Liver (tissue), 9 donors: ENCODE data around the gene FAM136A. TPM values are rescaled to one million over a fixed set of nuclear protein-coding genes. Genes with fewer than 3 reads are reported as not detected.

Experiments used
- DNase-seq: peaks from one replicate; pipeline ENCODE4 v3.0.0-alpha.2; 2017; ENCODE audit warnings: low spot score
- H3K27ac ChIP-seq, 2 donors: one replicate each; pipeline ENCODE4 v1.7.0; 2013; ENCODE audit warnings: inconsistent platforms in 2 of 2, low read length in 2 of 2, control low read depth in 1 of 2, low read depth in 1 of 2, mild to moderate bottlenecking in 1 of 2
- H3K27me3 ChIP-seq, 4 donors: one replicate each; pipeline versions ENCODE4 v1.6.1 to v1.7.0; 2013; ENCODE audit warnings: low read length in 3 of 4, inconsistent platforms in 1 of 4, mild to moderate bottlenecking in 1 of 4, moderate library complexity in 1 of 4; ENCODE audit not compliant: control insufficient read depth in 4 of 4, insufficient read depth in 4 of 4
- H3K36me3 ChIP-seq, 4 donors: one replicate each; pipeline versions ENCODE4 v1.6.1 to v1.7.0; 2013; ENCODE audit warnings: low read length in 3 of 4, mild to moderate bottlenecking in 3 of 4, low read depth in 1 of 4, moderate library complexity in 1 of 4; ENCODE audit not compliant: control insufficient read depth in 4 of 4, insufficient read depth in 3 of 4
- H3K4me1 ChIP-seq, 4 donors: one replicate each; pipeline versions ENCODE4 v1.6.1 to v1.7.0; 2013; ENCODE audit warnings: low read length in 3 of 4, mild to moderate bottlenecking in 3 of 4, moderate library complexity in 1 of 4; ENCODE audit not compliant: control insufficient read depth in 4 of 4, insufficient read depth in 4 of 4
- H3K4me3 ChIP-seq, 3 donors: one replicate each; pipeline versions ENCODE4 v1.6.1 to v1.7.0; 2013; ENCODE audit warnings: low read length in 3 of 3, control low read depth in 1 of 3, low read depth in 1 of 3, mild to moderate bottlenecking in 1 of 3
- H3K9ac ChIP-seq, 2 donors: one replicate each; pipeline ENCODE4 v1.7.0; 2013; ENCODE audit warnings: low read length in 2 of 2, mild to moderate bottlenecking in 2 of 2, moderate library complexity in 2 of 2, control low read depth in 1 of 2, low read depth in 1 of 2
- H3K9me3 ChIP-seq, 4 donors: one replicate each; pipeline versions ENCODE4 v1.6.1 to v1.7.0; 2013; ENCODE audit warnings: low read length in 3 of 4; ENCODE audit not compliant: control insufficient read depth in 4 of 4
- EGR1 ChIP-seq, 2 donors: IDR thresholded peaks; 2 replicates each; pipeline ENCODE4 v1.6.1; 2016 to 2018; ENCODE audit warnings: antibody characterized with exemption in 2 of 2, low read depth in 2 of 2
- FOXA1 ChIP-seq: IDR thresholded peaks from 2 replicates; pipeline ENCODE4 v1.6.1; 2016; ENCODE audit warnings: antibody characterized with exemption
- GABPA ChIP-seq, 2 donors: IDR thresholded peaks in 1 of 2; conservative IDR thresholded peaks in 1 of 2; 2 replicates each; pipeline ENCODE4 v1.6.1; 2016; ENCODE audit warnings: antibody characterized with exemption in 2 of 2, mild to moderate bottlenecking in 1 of 2, moderate library complexity in 1 of 2
- HNF4A ChIP-seq, 2 donors: conservative IDR thresholded peaks; 2 replicates each; pipeline ENCODE4 v1.6.1; 2016; ENCODE audit warnings: antibody characterized with exemption in 2 of 2, mild to moderate bottlenecking in 2 of 2
- HNF4G ChIP-seq: IDR thresholded peaks from 2 replicates; pipeline ENCODE4 v1.6.1; 2016; ENCODE audit warnings: antibody characterized with exemption
- JUND ChIP-seq, 2 donors: IDR thresholded peaks; 2 replicates each; pipeline ENCODE4 v1.6.1; 2016; ENCODE audit warnings: antibody characterized with exemption in 2 of 2
- NR2F2 ChIP-seq: IDR thresholded peaks from 2 replicates; pipeline ENCODE4 v1.6.1; 2016; ENCODE audit warnings: antibody characterized with exemption
- RAD21 ChIP-seq, 2 donors: IDR thresholded peaks; 2 replicates each; pipeline ENCODE4 v1.6.1; 2016; ENCODE audit warnings: antibody characterized with exemption in 2 of 2, mild to moderate bottlenecking in 2 of 2
- RXRA ChIP-seq, 2 donors: IDR thresholded peaks; 2 replicates each; pipeline ENCODE4 v1.6.1; 2017 to 2018; ENCODE audit warnings: antibody characterized with exemption in 2 of 2, mild to moderate bottlenecking in 1 of 2
- SP1 ChIP-seq: IDR thresholded peaks from 2 replicates; pipeline ENCODE4 v1.6.1; 2018; ENCODE audit warnings: antibody characterized with exemption, mild to moderate bottlenecking
- TAF1 ChIP-seq: conservative IDR thresholded peaks from 2 replicates; pipeline ENCODE4 v1.6.1; 2016; ENCODE audit warnings: antibody characterized with exemption, mild to moderate bottlenecking
- WGBS: extraction: QIAGEN DNeasy Blood & Tissue Kit; methylation state at CpG from one replicate; pipeline ENCODE4 v1.1.7; 2013; 5-methylcytosine and 5-hydroxymethylcytosine counted together
- polyA plus RNA-seq, 2 donors: library from polyadenylated mRNA; stranded (reverse) in 1 of 2; unstranded in 1 of 2; fragments of 200-250 nt in 1 of 2; fragments of >200 nt in 1 of 2; fragmentation: Nextera tagmentation in 1 of 2; extraction: Ambion mirVana in 1 of 2; gene quantifications; one replicate each; pipeline versions ENCODE4 v1.2.1 to v1.2.3, GENCODE V29; 2013 to 2015
- total RNA-seq, 2 donors: library from RNA; depleted of rRNA; stranded (reverse); fragments of >200 nt; gene quantifications; one replicate each; pipeline ENCODE4 v1.2.3, GENCODE V29; 2014
- TF ChIP-seq, protein P1 (sequence below): IDR thresholded peaks from 2 replicates; pipeline ENCODE4 v1.6.1; 2016; ENCODE audit warnings: antibody characterized with exemption
- TF ChIP-seq, protein P2 (sequence below): IDR thresholded peaks from 2 replicates; pipeline ENCODE4 v1.6.1; 2016; ENCODE audit warnings: antibody characterized with exemption
- TF ChIP-seq, protein P3 (sequence below): fragments of 150-350 bp; IDR thresholded peaks from 2 replicates; pipeline ENCODE4 v1.5.1; 2017; ENCODE audit warnings: improper control_type of control experiment, low read depth, low read length; ENCODE audit not compliant: missing input control
- TF ChIP-seq, protein P4 (sequence below): IDR thresholded peaks from 2 replicates; pipeline ENCODE4 v1.6.1; 2016; ENCODE audit warnings: antibody characterized with exemption, mild to moderate bottlenecking
- TF ChIP-seq, protein P5 (sequence below): IDR thresholded peaks from 2 replicates; pipeline ENCODE4 v1.6.1; 2016; ENCODE audit warnings: antibody characterized with exemption
- donor health status: healthy.
- donor health status: healthy.
- donor health status: healthy.
- donor health status: healthy.
- donor health status: healthy.

FAM136A gene
- total and polyA plus RNA-seq, 4 donors: 20.9 to 35.8 (median 24.2) TPM

DNA sequence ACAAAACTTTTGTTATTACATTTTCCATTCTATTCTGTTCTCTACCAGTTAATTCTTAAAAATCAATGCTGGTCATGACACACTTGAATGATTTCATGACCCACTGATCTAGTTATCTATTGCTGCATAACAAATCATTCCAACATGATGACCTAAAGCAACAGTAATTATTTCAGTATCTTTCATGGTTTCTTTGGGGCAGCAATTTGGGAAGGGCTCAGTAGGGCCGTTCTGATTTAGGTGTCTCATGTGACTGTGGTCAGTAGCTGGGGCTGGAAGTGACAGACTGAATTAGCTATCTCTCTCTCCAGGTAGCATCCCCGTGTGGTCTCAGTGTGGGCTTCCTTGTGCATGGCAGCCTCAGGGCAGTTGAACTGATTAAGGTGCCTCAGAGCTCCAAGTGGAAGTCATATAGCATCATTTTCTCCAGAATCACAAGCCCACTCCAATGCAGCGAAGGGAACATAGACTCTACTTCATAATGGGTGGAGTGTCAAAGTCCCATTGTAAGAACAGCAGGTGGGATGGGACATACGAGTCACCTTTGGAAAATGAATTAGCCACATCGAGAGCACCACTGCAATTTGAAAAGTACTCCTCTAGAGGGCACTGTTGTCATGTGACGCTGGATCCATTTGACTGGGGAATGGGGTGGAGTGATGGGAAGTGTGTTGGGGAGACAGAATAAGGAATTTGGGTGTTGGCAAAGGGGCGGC is 39.1 kb upstream of the FAM136A start:
- H3K9me3 ChIP-seq: no peaks in the 10 kb centered on the region
- peaks cover 0 to 5% (median 0%) of the 10 kb centered on the region in 4 donors for H3K27me3 ChIP-seq
- no peaks in the 10 kb centered on the region for H3K36me3 ChIP-seq
- no peaks in the 10 kb centered on the region for H3K4me1 ChIP-seq
- no peak overlapping the region for H3K4me3 ChIP-seq
- WGBS: 7% methylated on average over 7 of the region's 7 CpGs
- no peak for DNase-seq
- H3K9ac ChIP-seq: no peak overlapping the region
- TF ChIP-seq HNF4G: no peak
- no peak for TF ChIP-seq GABPA (IDR thresholded peaks at IDR 0.05 in 1 of 2, conservative IDR thresholded peaks at IDR 0.05 in 1 of 2)
- TF ChIP-seq, protein P1, sequence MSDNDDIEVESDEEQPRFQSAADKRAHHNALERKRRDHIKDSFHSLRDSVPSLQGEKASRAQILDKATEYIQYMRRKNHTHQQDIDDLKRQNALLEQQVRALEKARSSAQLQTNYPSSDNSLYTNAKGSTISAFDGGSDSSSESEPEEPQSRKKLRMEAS: no peak
- TF ChIP-seq NR2F2: no peak
- TF ChIP-seq EGR1 (IDR thresholded peaks at IDR 0.05; ENCODE audit: low read depth in 2 of 2): no peak
- TF ChIP-seq, protein P2, sequence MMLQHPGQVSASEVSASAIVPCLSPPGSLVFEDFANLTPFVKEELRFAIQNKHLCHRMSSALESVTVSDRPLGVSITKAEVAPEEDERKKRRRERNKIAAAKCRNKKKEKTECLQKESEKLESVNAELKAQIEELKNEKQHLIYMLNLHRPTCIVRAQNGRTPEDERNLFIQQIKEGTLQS: no peak
- TF ChIP-seq, protein P3, sequence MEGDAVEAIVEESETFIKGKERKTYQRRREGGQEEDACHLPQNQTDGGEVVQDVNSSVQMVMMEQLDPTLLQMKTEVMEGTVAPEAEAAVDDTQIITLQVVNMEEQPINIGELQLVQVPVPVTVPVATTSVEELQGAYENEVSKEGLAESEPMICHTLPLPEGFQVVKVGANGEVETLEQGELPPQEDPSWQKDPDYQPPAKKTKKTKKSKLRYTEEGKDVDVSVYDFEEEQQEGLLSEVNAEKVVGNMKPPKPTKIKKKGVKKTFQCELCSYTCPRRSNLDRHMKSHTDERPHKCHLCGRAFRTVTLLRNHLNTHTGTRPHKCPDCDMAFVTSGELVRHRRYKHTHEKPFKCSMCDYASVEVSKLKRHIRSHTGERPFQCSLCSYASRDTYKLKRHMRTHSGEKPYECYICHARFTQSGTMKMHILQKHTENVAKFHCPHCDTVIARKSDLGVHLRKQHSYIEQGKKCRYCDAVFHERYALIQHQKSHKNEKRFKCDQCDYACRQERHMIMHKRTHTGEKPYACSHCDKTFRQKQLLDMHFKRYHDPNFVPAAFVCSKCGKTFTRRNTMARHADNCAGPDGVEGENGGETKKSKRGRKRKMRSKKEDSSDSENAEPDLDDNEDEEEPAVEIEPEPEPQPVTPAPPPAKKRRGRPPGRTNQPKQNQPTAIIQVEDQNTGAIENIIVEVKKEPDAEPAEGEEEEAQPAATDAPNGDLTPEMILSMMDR: peak; percentile 89
- TF ChIP-seq, protein P4, sequence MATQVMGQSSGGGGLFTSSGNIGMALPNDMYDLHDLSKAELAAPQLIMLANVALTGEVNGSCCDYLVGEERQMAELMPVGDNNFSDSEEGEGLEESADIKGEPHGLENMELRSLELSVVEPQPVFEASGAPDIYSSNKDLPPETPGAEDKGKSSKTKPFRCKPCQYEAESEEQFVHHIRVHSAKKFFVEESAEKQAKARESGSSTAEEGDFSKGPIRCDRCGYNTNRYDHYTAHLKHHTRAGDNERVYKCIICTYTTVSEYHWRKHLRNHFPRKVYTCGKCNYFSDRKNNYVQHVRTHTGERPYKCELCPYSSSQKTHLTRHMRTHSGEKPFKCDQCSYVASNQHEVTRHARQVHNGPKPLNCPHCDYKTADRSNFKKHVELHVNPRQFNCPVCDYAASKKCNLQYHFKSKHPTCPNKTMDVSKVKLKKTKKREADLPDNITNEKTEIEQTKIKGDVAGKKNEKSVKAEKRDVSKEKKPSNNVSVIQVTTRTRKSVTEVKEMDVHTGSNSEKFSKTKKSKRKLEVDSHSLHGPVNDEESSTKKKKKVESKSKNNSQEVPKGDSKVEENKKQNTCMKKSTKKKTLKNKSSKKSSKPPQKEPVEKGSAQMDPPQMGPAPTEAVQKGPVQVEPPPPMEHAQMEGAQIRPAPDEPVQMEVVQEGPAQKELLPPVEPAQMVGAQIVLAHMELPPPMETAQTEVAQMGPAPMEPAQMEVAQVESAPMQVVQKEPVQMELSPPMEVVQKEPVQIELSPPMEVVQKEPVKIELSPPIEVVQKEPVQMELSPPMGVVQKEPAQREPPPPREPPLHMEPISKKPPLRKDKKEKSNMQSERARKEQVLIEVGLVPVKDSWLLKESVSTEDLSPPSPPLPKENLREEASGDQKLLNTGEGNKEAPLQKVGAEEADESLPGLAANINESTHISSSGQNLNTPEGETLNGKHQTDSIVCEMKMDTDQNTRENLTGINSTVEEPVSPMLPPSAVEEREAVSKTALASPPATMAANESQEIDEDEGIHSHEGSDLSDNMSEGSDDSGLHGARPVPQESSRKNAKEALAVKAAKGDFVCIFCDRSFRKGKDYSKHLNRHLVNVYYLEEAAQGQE: no peak
- TF ChIP-seq, protein P5, sequence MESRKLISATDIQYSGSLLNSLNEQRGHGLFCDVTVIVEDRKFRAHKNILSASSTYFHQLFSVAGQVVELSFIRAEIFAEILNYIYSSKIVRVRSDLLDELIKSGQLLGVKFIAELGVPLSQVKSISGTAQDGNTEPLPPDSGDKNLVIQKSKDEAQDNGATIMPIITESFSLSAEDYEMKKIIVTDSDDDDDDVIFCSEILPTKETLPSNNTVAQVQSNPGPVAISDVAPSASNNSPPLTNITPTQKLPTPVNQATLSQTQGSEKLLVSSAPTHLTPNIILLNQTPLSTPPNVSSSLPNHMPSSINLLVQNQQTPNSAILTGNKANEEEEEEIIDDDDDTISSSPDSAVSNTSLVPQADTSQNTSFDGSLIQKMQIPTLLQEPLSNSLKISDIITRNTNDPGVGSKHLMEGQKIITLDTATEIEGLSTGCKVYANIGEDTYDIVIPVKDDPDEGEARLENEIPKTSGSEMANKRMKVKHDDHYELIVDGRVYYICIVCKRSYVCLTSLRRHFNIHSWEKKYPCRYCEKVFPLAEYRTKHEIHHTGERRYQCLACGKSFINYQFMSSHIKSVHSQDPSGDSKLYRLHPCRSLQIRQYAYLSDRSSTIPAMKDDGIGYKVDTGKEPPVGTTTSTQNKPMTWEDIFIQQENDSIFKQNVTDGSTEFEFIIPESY: no peak
- TF ChIP-seq FOXA1: no peak
- no peak for TF ChIP-seq HNF4A (conservative IDR thresholded peaks at IDR 0.05)
- no peak for TF ChIP-seq JUND (IDR thresholded peaks at IDR 0.05)
- no peak for TF ChIP-seq RXRA (IDR thresholded peaks at IDR 0.05)
- no peak for TF ChIP-seq TAF1
- TF ChIP-seq RAD21 (IDR thresholded peaks at IDR 0.05): peak; percentile 97
- no peak for TF ChIP-seq SP1
- no peak overlapping the region for H3K27ac ChIP-seq
